ENCODE data around the gene GRAMD1B.
A peak's percentile ranks its signal among the peaks of the same experiment; 100 is the strongest.
"Not testable (repeated sequence)": the region's sequence is repeated elsewhere in the genome, so short reads cannot be mapped to it uniquely, and the experiment has no call there.

GRAMD1B gene

GRCh38 chr11:123640677-123641494, 210.8 kb downstream of the GRAMD1B start:
- peak in 1 of 2 donors; percentile 7 for DNase-seq (ENCODE audit: low read depth in 2 of 2)

DNA sequence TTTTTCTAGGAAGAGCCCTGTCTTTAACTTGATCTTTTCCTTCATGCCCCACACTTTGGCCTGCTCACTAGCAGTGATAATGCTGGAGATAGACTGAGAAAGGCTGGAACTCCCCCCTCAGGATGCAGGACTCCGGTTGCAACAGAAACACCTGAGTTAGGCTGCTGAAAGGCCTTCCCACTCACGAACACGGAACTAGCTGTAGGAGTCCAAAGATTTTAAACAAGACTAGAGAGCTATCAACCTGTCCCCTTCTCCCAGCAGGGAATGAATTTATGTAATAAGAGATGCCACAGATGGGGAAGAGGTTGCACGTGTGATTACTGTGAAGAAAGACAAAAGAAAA, 211.4 kb downstream of the GRAMD1B start:
- DNase-seq (ENCODE audit: low read depth in 2 of 2), result no peak

- DNase-seq (ENCODE audit: low read depth in 2 of 2), result no peak
Measured at GRCh38 chr11:123642435-123642834, 212.4 kb downstream of the GRAMD1B start.

- no peak for DNase-seq (ENCODE audit: low read depth in 2 of 2)
Measured at GRCh38 chr11:123645286-123645975, 215.4 kb downstream of the GRAMD1B start.

DNA sequence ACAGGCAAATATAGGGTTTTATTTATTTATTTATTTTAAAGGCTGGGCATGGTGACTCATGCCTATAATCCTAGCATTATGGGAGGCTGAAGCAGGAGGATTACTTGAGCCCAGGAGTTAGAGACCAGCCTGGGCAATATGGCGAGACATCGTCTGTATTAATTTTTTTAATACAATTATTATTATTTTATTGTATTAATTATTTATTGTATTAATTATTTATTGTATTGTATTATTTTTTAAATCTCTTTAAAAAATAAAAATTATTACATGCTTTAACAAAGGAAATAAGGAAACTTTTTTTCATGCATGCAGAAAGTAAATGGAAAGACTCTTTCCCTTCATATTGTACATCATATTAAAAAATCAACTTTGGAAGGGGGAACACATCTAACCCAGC, 220.8 kb downstream of the GRAMD1B start:
- no peak for DNase-seq (ENCODE audit: low read depth in 2 of 2)

DNA sequence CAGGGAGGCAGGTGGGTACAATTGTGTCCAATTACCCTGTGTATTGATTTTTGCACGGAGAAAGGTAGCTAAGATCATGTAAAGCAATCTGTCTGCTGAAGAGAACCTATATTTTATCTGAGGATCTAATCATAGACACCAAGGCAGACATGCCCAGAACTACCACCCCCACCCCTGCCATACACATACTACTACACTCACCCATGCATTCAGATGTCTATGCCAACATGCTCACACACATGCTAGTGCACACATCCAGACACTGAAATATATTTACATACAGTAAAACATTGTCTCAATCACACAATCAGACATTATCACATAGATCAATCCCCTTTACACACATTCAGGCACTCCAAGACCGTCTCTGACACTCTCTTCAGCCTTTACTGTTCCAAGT, 222.5 kb downstream of the GRAMD1B start:
- no peak for DNase-seq (ENCODE audit: low read depth in 2 of 2)

DNA sequence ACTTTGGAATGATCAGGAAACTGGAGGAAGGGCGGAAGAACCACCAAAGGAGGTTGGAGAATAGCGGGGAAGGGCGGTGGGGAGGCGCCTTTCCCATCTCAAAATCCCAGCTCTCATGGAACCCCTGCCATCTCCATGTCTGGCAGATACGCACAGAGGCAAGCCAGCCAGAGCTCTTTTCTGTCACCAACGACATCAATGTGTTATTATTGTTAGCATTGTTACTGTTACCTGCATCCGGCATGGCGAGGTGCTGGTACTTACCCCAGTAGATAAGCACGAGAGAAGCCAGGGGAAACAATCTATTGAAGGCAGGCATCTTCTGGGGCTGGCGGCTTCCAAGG, 223.4 kb downstream of the GRAMD1B start:
- DNase-seq (ENCODE audit: low read depth in 2 of 2), result no peak

DNA sequence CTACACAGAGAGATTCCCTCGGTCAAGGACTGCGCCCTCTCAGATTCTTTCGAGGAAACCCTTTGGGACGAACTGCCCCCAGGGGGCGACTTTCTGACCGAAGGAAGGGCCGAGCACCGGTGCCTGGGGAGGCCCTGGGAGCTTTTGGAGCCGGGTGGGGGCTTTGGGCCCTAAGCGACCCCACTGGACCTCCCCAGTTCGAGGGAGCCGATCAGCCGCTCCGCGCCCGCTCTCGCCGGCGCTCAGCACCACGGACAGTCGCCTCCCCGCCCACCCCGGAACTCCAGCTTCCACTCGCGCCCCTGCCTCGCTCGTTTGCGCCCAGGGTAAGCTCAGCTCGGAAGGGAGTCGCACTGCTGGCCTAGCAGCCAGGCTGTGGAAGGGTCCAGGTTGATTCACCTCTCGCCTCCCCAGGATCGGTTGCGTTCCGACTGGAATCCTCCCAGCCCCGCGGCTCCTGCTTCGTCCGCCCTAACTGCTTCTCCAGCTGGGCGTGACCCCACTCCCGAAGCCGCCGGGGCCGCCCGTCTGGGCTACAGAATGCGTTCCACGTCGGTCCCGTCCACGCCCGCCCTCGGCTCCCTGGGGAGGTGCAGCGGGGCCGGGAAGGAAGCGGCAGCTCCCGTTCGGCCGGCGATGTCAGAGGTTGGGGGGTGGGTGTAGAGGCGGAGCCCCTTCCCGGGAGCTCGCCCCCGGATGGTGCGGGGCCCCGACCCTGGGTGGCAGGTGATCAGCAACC, 223.9 kb downstream of the GRAMD1B start:
- no peak for DNase-seq (ENCODE audit: low read depth in 2 of 2)

DNA sequence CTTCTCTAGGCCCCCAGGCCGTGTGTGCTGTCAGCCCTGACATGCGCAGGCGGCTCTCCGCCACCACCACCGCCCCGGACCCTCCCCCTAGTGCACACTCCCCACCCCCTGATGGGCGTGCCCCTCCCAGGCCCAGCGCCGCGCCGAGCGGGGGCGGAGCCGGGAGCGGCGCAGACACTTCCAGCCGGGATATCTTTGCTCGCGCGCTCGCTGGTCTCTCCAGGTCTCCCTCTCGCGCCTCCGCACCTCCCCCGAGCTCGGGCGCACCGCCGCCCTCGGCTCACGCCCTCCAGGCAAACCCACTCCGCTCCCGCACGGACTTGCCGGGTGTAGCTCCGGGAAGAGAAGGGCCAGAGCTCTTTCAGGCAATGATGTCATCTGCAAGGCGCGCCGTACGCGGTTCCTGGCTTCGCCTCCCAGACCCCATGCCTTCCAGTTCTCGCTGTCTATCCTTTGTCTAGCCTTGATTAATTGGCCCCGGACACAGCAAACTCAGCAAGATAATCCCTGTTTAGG, 224.6 kb downstream of the GRAMD1B start, which contains the start of gene SCN3B:
SCN3B (minus strand) TSS at position 59 of the 516 bp plus-strand sequence. CDS start 823 bp downstream, outside the sequence.
- DNase-seq (ENCODE audit: low read depth in 2 of 2), result no peak

- DNase-seq (ENCODE audit: low read depth in 2 of 2), result no peak
Measured at GRCh38 chr11:123659311-123659710, 229.2 kb downstream of the GRAMD1B start.

- not testable (repeated sequence) for DNase-seq (ENCODE audit: low read depth in 2 of 2)
Measured at GRCh38 chr11:123659965-123660364, 229.9 kb downstream of the GRAMD1B start.

DNA sequence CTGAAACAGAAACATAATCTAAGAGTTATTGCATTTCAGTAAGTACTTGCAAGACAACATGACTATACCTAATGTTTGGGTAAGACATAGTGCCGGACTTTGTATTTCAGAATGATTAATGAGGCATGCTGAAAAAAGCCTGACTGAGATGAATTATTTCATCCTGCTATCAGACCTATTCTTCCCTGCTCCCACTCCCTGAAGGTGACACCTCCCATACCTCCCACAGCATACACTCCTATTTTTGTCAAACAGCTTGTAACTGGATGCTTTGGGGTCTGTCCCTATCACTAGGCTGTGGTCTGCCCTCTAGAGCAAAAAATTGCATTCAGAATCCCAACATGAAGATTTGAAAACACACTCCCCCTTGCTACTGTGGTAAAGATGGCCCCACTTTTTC, 235.2 kb downstream of the GRAMD1B start:
- DNase-seq (ENCODE audit: low read depth in 2 of 2), result no peak

DNA sequence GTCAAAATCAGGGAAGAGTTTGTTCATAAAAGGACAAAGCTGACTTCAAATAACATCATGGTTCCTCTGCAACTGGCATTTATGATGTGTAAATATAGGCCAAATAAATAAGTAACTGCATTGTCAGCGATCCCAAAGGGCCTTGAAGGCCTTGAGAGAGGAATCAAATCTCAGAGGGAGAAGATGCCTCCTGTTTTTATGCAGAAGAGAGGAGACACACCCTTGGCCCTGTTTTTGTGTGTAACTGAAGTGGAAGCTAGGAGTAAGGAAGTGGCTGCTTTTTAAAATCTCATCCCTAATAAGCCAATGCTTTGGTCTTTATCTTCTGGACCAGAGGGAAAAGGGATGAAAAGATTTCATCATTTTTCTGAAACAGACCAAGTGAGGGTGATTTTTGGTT, 240.0 kb downstream of the GRAMD1B start:
- DNase-seq (ENCODE audit: low read depth in 2 of 2), result no peak

- no peak for DNase-seq (ENCODE audit: low read depth in 2 of 2)
Measured at GRCh38 chr11:123671534-123671933, 241.5 kb downstream of the GRAMD1B start.

DNA sequence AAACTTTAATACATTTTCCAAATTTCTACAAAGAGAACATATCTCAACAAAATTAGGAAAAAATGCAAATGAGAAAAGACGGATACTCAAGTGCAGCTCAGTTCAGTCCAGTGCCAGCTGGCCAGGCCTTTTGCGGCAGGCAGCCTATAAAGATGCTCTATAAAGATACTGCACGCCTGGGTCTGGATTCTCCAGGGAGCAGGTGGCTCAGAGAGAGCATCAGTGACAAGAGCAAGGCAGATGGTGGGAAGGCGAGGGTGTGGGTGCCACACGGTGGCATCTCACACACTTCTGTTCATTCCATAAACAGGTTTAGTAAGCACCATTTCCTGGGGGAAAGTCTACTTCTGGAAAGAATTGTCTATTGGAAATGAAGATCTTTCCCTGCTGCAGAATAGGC, 242.5 kb downstream of the GRAMD1B start:
- no peak for DNase-seq (ENCODE audit: low read depth in 2 of 2)

GRCh38 chr11:123674297-123674696, 244.2 kb downstream of the GRAMD1B start:
- no peak for DNase-seq (ENCODE audit: low read depth in 2 of 2)
